Measurements from ENCODE around the gene TMEM123.

Gene TMEM123

GRCh38 chr11:102347462-102348370, 104.8 kb downstream of the TMEM123 start:
- no peak for DNase-seq

GRCh38 chr11:102346748-102347461, 105.7 kb downstream of the TMEM123 start, which contains the start of gene BIRC2:
Gene BIRC2, plus strand, starts transcription at chr11:102347214. Its CDS starts 2,641 bp downstream, at chr11:102349855.
- peak; percentile 97 for DNase-seq

GRCh38 chr11:102346456-102346747, 106.2 kb downstream of the TMEM123 start:
- DNase-seq: no peak

Data from stimulated activated CD4-positive, alpha-beta T cell treated with anti-CD3 and anti-CD28 coated beads, Interleukin-4, amount 100 ng/mL, for 1 hour (primary cell).